OCI-LY7 (cell line): Measurements from ENCODE around the gene C4orf36. TPM values are rescaled to one million over a fixed set of nuclear protein-coding genes. Genes with fewer than 3 reads are reported as not detected.

Experiments
- BruUV-seq: library from RNA; stranded (reverse); fragments of 400-500 nt; replicated peaks from 2 replicates; lab custom pipeline; 2021; lab: Mats Ljungman, UMichigan
- CTCF ChIA-PET: fragments of 300-600 bp; sonication (Branson Sonifier 250); formaldehyde crosslinking; loops from one replicate; lab custom pipeline; 2022; ENCODE audit warnings: antibody characterized with exemption; ENCODE audit not compliant: unreplicated experiment; lab: Charles Lee
- POLR2A ChIA-PET: fragments of 300-600 bp; sonication (Branson Sonifier 250); formaldehyde crosslinking; loops from one replicate; lab custom pipeline; 2022; ENCODE audit warnings: antibody characterized with exemption; lab: Charles Lee
- DNase-seq: peaks from one replicate; pipeline ENCODE4 v3.0.0-alpha.2; 2015; ENCODE audit warnings: low spot score
- H2AFZ ChIP-seq: fragments of 200-600 bp; sonication (generic), shearing (Covaris generic); 2 replicates; pipeline ENCODE4 v1.6.1; 2014; ENCODE audit warnings: mild to moderate bottlenecking, antibody characterized with exemption, low read length, moderate library complexity
- H3K27ac ChIP-seq: fragments of 200-600 bp; sonication (generic); 2 replicates; pipeline ENCODE4 v1.5.1; 2014; ENCODE audit warnings: mixed run types, low read depth, mild to moderate bottlenecking, moderate library complexity, low read length, inconsistent platforms; ENCODE audit not compliant: poor library complexity, severe bottlenecking
- H3K36me3 ChIP-seq: fragments of 200-600 bp; sonication (generic); 2 replicates; pipeline ENCODE4 v1.6.1; 2014; ENCODE audit warnings: mild to moderate bottlenecking, antibody characterized with exemption, low read length, moderate library complexity, mixed read lengths; ENCODE audit not compliant: insufficient read depth
- H3K4me1 ChIP-seq: fragments of 200-600 bp; sonication (generic); 2 replicates; pipeline ENCODE4 v1.5.1; 2014; ENCODE audit warnings: mild to moderate bottlenecking, low read length; ENCODE audit not compliant: insufficient read depth, poor library complexity, severe bottlenecking
- H3K4me2 ChIP-seq: fragments of 200-600 bp; sonication (generic); 2 replicates; pipeline ENCODE4 v1.6.1; 2014; ENCODE audit warnings: mild to moderate bottlenecking, low read length
- H3K4me3 ChIP-seq: fragments of 200-600 bp; sonication (generic); 2 replicates; pipeline ENCODE4 v1.5.1; 2014; ENCODE audit warnings: mild to moderate bottlenecking, low read depth, low read length; ENCODE audit not compliant: poor library complexity, severe bottlenecking
- H3K79me2 ChIP-seq: fragments of 200-600 bp; sonication (generic); 2 replicates; pipeline ENCODE4 v1.6.1; 2016; ENCODE audit warnings: low read depth, mild to moderate bottlenecking, low read length, moderate library complexity, mixed read lengths; ENCODE audit not compliant: insufficient read depth
- H3K9me2 ChIP-seq: fragments of 200-600 bp; sonication (generic); 2 replicates; pipeline ENCODE4 v1.6.1; 2016; ENCODE audit warnings: mild to moderate bottlenecking, low read length, mixed read lengths; ENCODE audit not compliant: insufficient read depth
- H3K9me3 ChIP-seq: fragments of 200-600 bp; sonication (generic); 2 replicates; pipeline ENCODE4 v1.6.1; 2014; ENCODE audit warnings: mild to moderate bottlenecking, mixed run types, low read length, mixed read lengths
- H4K20me1 ChIP-seq: fragments of 200-600 bp; sonication (generic); 2 replicates; pipeline ENCODE4 v1.6.1; 2014; ENCODE audit warnings: mild to moderate bottlenecking, antibody characterized with exemption, low read length, moderate library complexity, mixed read lengths; ENCODE audit not compliant: insufficient read depth
- CTCF ChIP-seq: fragments of 200-600 bp; sonication (generic); conservative IDR thresholded peaks from 2 replicates; pipeline ENCODE4 v1.5.1; 2014; ENCODE audit warnings: mild to moderate bottlenecking, antibody characterized with exemption, low read length, moderate library complexity, mixed read lengths
- EZH2phosphoT487 ChIP-seq: fragments of 200-600 bp; sonication (generic); IDR thresholded peaks from 2 replicates; pipeline ENCODE4 v1.6.1; 2018; ENCODE audit warnings: low read depth, borderline replicate concordance, mild to moderate bottlenecking, mixed run types, antibody characterized with exemption, low read length, moderate library complexity, mixed read lengths
- intact Hi-C: fragments of 100-400 bp; cut with micrococcal nuclease; formaldehyde crosslinking; loops from one replicate; pipeline ENCODE4 v1.10.0; 2022; ENCODE audit not compliant: unreplicated experiment
- total RNA-seq, 2 experiments: library from RNA; depleted of rRNA in 1 of 2; stranded (reverse); fragments of >200 nt in 1 of 2; shearing (Covaris generic) in 1 of 2; gene quantifications; 2 replicates each; pipeline ENCODE4 v1.2.3, GENCODE V29; 2014 to 2022

C4orf36 gene
- total RNA-seq, 2 experiments from 2014 or later = 1.4 TPM; not detected in 1

DNA sequence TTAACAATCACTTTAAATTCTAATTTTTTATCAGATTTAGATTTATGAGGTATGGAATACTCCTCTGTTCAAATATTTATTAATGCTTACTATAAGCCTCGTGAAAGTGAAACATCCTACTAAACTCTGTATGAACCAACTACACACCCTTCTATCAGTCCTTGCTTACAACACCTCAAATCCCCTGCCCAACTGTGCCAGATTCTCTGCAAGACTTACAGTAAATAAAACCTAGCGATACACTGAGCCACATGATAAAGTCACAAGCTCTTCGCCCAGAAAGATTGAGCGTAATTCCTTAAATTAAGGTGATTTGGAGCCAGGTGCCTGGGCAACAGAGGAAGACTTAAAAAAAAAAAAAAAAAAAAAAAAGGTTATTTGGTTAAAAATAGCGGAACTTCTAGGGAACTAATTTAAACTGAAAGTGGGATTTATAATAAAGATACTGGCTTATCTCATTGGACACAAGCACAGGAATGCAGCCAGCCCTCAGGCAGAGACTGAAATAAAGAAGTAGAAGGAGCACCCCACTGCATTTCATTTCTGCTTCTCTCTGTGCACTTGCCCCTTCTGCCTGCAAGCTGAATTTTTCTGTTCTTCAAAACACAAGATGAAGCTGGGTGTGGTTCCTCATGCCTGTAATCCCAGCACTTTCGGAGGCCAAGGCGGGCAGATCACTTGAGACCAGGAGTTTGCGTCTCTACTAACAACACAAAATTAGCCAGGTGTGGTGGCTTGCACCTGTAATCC lies 17.5 kb upstream of the C4orf36 start:
- H4K20me1 ChIP-seq = no peaks in the 10 kb centered on the region
- ChIA-PET POLR2A (interaction anchor here (0.6 kb wide), 2 partner anchors 55 to 175 kb away, joined by 3 to 6 read pairs; no protein-coding TSS in a partner anchor), CTCF (no interaction called here)
- H3K9me2 ChIP-seq = no peaks in the 10 kb centered on the region
- no peaks in the 10 kb centered on the region for H3K36me3 ChIP-seq
- no peak overlapping the region for H3K4me3 ChIP-seq
- no peak for TF ChIP-seq EZH2phosphoT487
- no peak for TF ChIP-seq CTCF
- no peak overlapping the region for H2AFZ ChIP-seq
- H3K4me2 ChIP-seq = no peak overlapping the region
- H3K9me3 ChIP-seq = no peaks in the 10 kb centered on the region
- no peak overlapping the region for H3K27ac ChIP-seq
- intact Hi-C loops = no loop called here
- H3K4me1 ChIP-seq = peaks cover 27% of the 10 kb centered on the region
- no TSS peak for BruUV-seq
- H3K79me2 ChIP-seq = no peaks in the 10 kb centered on the region
- no peak for DNase-seq

DNA sequence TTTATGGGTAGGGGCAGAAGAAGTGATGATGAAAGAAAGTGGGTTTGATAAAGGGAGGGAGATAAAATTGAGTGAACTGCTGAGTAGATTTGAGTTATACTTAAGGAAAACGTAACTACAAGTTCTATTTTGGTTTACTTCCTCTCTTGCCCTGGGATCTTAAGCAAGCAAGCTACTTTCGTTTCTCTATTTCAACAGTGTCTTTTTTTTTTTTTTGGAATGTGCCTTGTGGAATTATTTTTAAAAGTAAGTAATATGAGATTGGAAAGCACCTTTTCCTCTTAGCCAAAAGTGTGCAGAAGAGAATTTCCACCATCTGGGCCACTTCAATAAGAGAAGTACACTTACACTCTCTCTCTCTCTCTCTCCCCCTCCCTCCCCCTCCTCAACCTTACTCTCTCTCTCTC lies 16.0 kb upstream of the C4orf36 start:
- Histone ChIP-seq H3K4me3 (peak overlapping the region; percentile 14), H2AFZ (no peak overlapping the region), H3K9me2 (no peaks in the 10 kb centered on the region)

More for the DNA sequence above, 16.0 kb upstream of the C4orf36 start:
- DNase-seq = peak; percentile 30
- H3K27ac ChIP-seq = no peak overlapping the region
- peak overlapping the region; percentile 47 for H3K4me2 ChIP-seq
- no TSS peak for BruUV-seq
- no peaks in the 10 kb centered on the region for H3K9me3 ChIP-seq
- POLR2A ChIA-PET = interaction anchor here (0.6 to 1.1 kb wide), 3 partner anchors 9 to 286 kb away, joined by 3 to 5 read pairs (median 4); no protein-coding TSS in a partner anchor
- TF ChIP-seq CTCF = no peak
- TF ChIP-seq EZH2phosphoT487 = no peak
- H3K4me1 ChIP-seq = peaks cover 27% of the 10 kb centered on the region
- no peaks in the 10 kb centered on the region for H3K79me2 ChIP-seq
- H3K36me3 ChIP-seq = no peaks in the 10 kb centered on the region
- H4K20me1 ChIP-seq = no peaks in the 10 kb centered on the region
- intact Hi-C loops = no loop called here
- CTCF ChIA-PET = no interaction called here
